GM10266 (cell line): ENCODE data around the gene RAMACL.
"Not testable (repeated sequence)": the region's sequence is repeated elsewhere in the genome, so short reads cannot be mapped to it uniquely, and the experiment has no call there.

ENCODE experiments used
- DNase-seq: peaks from one replicate; pipeline ENCODE4 v3.0.0; 2012; ENCODE audit errors: extremely low spot score
- CTCF ChIP-seq: IDR thresholded peaks from 2 replicates; pipeline ENCODE4 v1.5.1; 2012; ENCODE audit warnings: mild to moderate bottlenecking, low read depth; ENCODE audit not compliant: control insufficient read depth, insufficient read depth; ENCODE audit errors: missing control alignments

RAMACL gene

GRCh38 chr6:166586424-166587156 is at the start of gene RAMACL:
TSS of gene RAMACL (minus strand) at chr6:166586678. CDS start at chr6:166586477, 201 bp downstream.
- DNase-seq: peak; percentile 82
- no peak for TF ChIP-seq CTCF

- no peak for DNase-seq
- TF ChIP-seq CTCF: no peak
These were observed 48.8 kb upstream of the RAMACL start for GRCh38 chr6:166635013-166635970.

GRCh38 chr6:166634581-166634980 is 48.1 kb upstream of the RAMACL start:
- DNase-seq: not testable (repeated sequence)

GRCh38 chr6:166633732-166634535 is 47.5 kb upstream of the RAMACL start:
- no peak for DNase-seq

GRCh38 chr6:166632731-166633130 is 46.3 kb upstream of the RAMACL start:
- no peak for TF ChIP-seq CTCF
- DNase-seq: no peak

More at GRCh38 chr6:166633732-166634535, 47.5 kb upstream of the RAMACL start:
- TF ChIP-seq CTCF: no peak

- no peak for DNase-seq
- no peak for TF ChIP-seq CTCF
These were observed 44.0 kb upstream of the RAMACL start for GRCh38 chr6:166630462-166630861.

GRCh38 chr6:166629628-166630027 is 43.1 kb upstream of the RAMACL start:
- DNase-seq: no peak

More at GRCh38 chr6:166629628-166630027, 43.1 kb upstream of the RAMACL start:
- no peak for TF ChIP-seq CTCF
